GM23248 (cell line): ENCODE measurements around the gene PLAC8.

ENCODE experiments used
- EZH2 ChIP-seq: fragments of 200-600 bp; sonication (generic); IDR thresholded peaks from 2 replicates; pipeline ENCODE4 v1.6.1; 2018; ENCODE audit warnings: antibody characterized with exemption, mild to moderate bottlenecking; ENCODE audit not compliant: insufficient read depth, poor library complexity, severe bottlenecking
- EZH2phosphoT487 ChIP-seq: fragments of 200-600 bp; sonication (generic); IDR thresholded peaks from 2 replicates; pipeline ENCODE4 v1.6.1; 2018; ENCODE audit warnings: antibody characterized with exemption, moderate library complexity, mild to moderate bottlenecking, low read depth; ENCODE audit not compliant: insufficient read depth

GRCh38 chr4:83153417-83153816, 38.9 kb upstream of the PLAC8 start:
- TF ChIP-seq EZH2 (no peak), EZH2phosphoT487 (no peak)
